Panc1 (cell line): ENCODE measurements around the gene FXYD7. TPM values are rescaled to one million over a fixed set of nuclear protein-coding genes. Genes with fewer than 3 reads are reported as not detected.

Source experiments
- ATAC-seq: fragments of 200-7000 bp; cut with Tn5 transposase; 2 replicates; pipeline ENCODE4 v1.9.1; 2020; ENCODE audit warnings: mild to moderate bottlenecking, moderate library complexity
- BruUV-seq: library from RNA; stranded (reverse); fragments of 400-500 nt; replicated peaks from 2 replicates; lab custom pipeline; 2021; lab: Mats Ljungman, UMichigan
- CTCF ChIA-PET: fragments of 300-600 bp; sonication (Branson Sonifier 250); formaldehyde crosslinking; loops from one replicate; lab custom pipeline; 2022; ENCODE audit warnings: antibody characterized with exemption; lab: Charles Lee
- POLR2A ChIA-PET: fragments of 300-600 bp; sonication (Branson Sonifier 250); formaldehyde crosslinking; loops from one replicate; lab custom pipeline; 2022; ENCODE audit warnings: antibody characterized with exemption; lab: Charles Lee
- DNase-seq: peaks from one replicate; pipeline ENCODE4 v3.0.0-alpha.2; 2010; ENCODE audit warnings: low read depth, low spot score
- H3K27ac ChIP-seq: 2 replicates; pipeline ENCODE4 v1.5.1; 2011; ENCODE audit warnings: mild to moderate bottlenecking, low read length, inconsistent platforms
- H3K27me3 ChIP-seq: fragments of 200-500 bp; sonication (Bioruptor generic); 2 replicates; pipeline ENCODE4 v1.6.0; 2014; ENCODE audit warnings: low read length, inconsistent platforms; ENCODE audit not compliant: control insufficient read depth, insufficient read depth
- H3K36me3 ChIP-seq: fragments of 200-500 bp; sonication (Bioruptor generic); 2 replicates; pipeline ENCODE4 v1.5.1; 2014; ENCODE audit warnings: inconsistent platforms, mild to moderate bottlenecking, low read length, moderate library complexity; ENCODE audit not compliant: control insufficient read depth, insufficient read depth
- H3K4me1 ChIP-seq: 2 replicates; pipeline ENCODE4 v1.5.1; 2011; ENCODE audit warnings: inconsistent platforms, mild to moderate bottlenecking, low read length, moderate library complexity; ENCODE audit not compliant: control insufficient read depth, insufficient read depth
- H3K4me3 ChIP-seq, 2 experiments: 2 replicates each; pipeline ENCODE4 v1.5.1; 2011 to 2012; ENCODE audit warnings: low read depth in 2 of 2, low read length in 2 of 2, mild to moderate bottlenecking in 2 of 2, inconsistent platforms in 1 of 2, moderate library complexity in 1 of 2
- H3K9me3 ChIP-seq: fragments of 200-500 bp; sonication (Bioruptor generic); 2 replicates; pipeline ENCODE4 v1.5.1; 2014; ENCODE audit warnings: low read depth, mild to moderate bottlenecking, inconsistent platforms, low read length, moderate library complexity; ENCODE audit not compliant: control insufficient read depth, insufficient read depth
- CTCF ChIP-seq: fragments of 450-650 bp; IDR thresholded peaks from 2 replicates; pipeline ENCODE4 v1.5.1; 2017; ENCODE audit warnings: mild to moderate bottlenecking
- POLR2AphosphoS5 ChIP-seq: IDR thresholded peaks from 2 replicates; pipeline ENCODE4 v1.6.1; 2012; ENCODE audit warnings: mild to moderate bottlenecking, low read depth, low read length, moderate library complexity
- REST ChIP-seq, 2 experiments: IDR thresholded peaks; 2 replicates each; pipeline ENCODE4 v1.6.1; 2011 to 2012; ENCODE audit warnings: low read depth in 2 of 2, control low read depth in 1 of 2, low read length in 1 of 2, mild to moderate bottlenecking in 1 of 2, moderate library complexity in 1 of 2; ENCODE audit not compliant: insufficient read depth in 1 of 2
- SIN3A ChIP-seq: IDR thresholded peaks from 2 replicates; pipeline ENCODE4 v1.6.1; 2012; ENCODE audit warnings: low read depth, mild to moderate bottlenecking, low read length, moderate library complexity, borderline replicate concordance; ENCODE audit not compliant: insufficient read depth
- TCF7L2 ChIP-seq: IDR thresholded peaks from 2 replicates; pipeline ENCODE4 v1.6.1; 2011; ENCODE audit warnings: mild to moderate bottlenecking, low read depth, low read length, inconsistent platforms
- in situ Hi-C: cut with HindIII; loops from 2 replicates; pipeline ENCODE4 v1.10.0; 2016; ENCODE audit warnings: low sequenced_read_pairs, low pct_unique_long_range_greater_than_20kb
- intact Hi-C: fragments of 100-400 bp; cut with micrococcal nuclease; formaldehyde crosslinking; loops from one replicate; pipeline ENCODE4 v1.10.0; 2022; ENCODE audit not compliant: unreplicated experiment
- total RNA-seq: library from RNA; stranded (reverse); gene quantifications from one replicate; pipeline ENCODE4 v1.2.1, GENCODE V29; 2021; ENCODE audit not compliant: unreplicated experiment

FXYD7 gene
- total RNA-seq, 1 experiment from 2014 or later, result not detected

- H3K4me3 ChIP-seq, result no peak overlapping the region
- peaks cover 1% of the 10 kb centered on the region for H3K4me1 ChIP-seq
- no peak overlapping the region for H3K27ac ChIP-seq
- DNase-seq (no peak), ATAC-seq (no peak)
- H3K9me3 ChIP-seq, result no peaks in the 10 kb centered on the region
- H3K36me3 ChIP-seq, result no peaks in the 10 kb centered on the region
- ChIA-PET CTCF (no interaction called here), POLR2A (interaction anchor here (0.5 kb wide), 1 partner anchor 302 kb away, joined by 6 read pairs; no protein-coding TSS in a partner anchor)
- no peaks in the 10 kb centered on the region for H3K27me3 ChIP-seq
- BruUV-seq, result no TSS peak
- intact Hi-C loops (loop anchor here (10.0 kb wide), 1 partner anchor 51 kb away; the partner anchor contains the start of gene HPN), in situ Hi-C loops (no loop called here)
- TF ChIP-seq REST (IDR thresholded peaks at IDR 0.05; ENCODE audit: insufficient read depth in 1 of 2, low read depth in 2 of 2, low read length in 1 of 2), result no peak
- TF ChIP-seq SIN3A, result no peak
- no peak for TF ChIP-seq CTCF
- no peak for TF ChIP-seq TCF7L2
- TF ChIP-seq POLR2AphosphoS5, result no peak
These were observed 47.2 kb upstream of the FXYD7 start for GRCh38 chr19:35095667-35096368.

- DNase-seq (no peak), ATAC-seq (peak; percentile 52; the same call in 1 of the 2 replicates)
- H3K4me1 ChIP-seq, result no peaks in the 10 kb centered on the region
- no peak overlapping the region for H3K27ac ChIP-seq
- in situ Hi-C loops (no loop called here), intact Hi-C loops (loop anchor here (10.0 kb wide), 1 partner anchor 54 kb away; the partner anchor contains the start of gene HPN)
- no peaks in the 10 kb centered on the region for H3K36me3 ChIP-seq
- TF ChIP-seq TCF7L2 (no peak), POLR2AphosphoS5 (no peak), CTCF (no peak), SIN3A (no peak), REST (IDR thresholded peaks at IDR 0.05; ENCODE audit: insufficient read depth in 1 of 2, low read depth in 2 of 2, low read length in 1 of 2) (no peak)
- H3K4me3 ChIP-seq, result no peak overlapping the region
- no peaks in the 10 kb centered on the region for H3K27me3 ChIP-seq
- POLR2A ChIA-PET, result no interaction called here
- no TSS peak for BruUV-seq
- H3K9me3 ChIP-seq, result no peaks in the 10 kb centered on the region
- CTCF ChIA-PET, result interaction anchor here (1.0 kb wide), 1 partner anchor 43 kb away, joined by 3 read pairs; no protein-coding TSS in a partner anchor
These were observed 44.5 kb upstream of the FXYD7 start for GRCh38 chr19:35098413-35099049.
